Measurements from ENCODE around the gene MRPS16. TPM values are rescaled to one million over a fixed set of nuclear protein-coding genes. Genes with fewer than 3 reads are reported as not detected.
A peak's percentile ranks its signal among the peaks of the same experiment; 100 is the strongest.

Gene MRPS16
- 105 and 106 TPM in 2 replicates for total RNA-seq
- long read RNA-seq, transcript MRPS16-202 (3 exons, 2,634 nt), result major isoform, 19 of 28 reads
- long read RNA-seq, partial matches to known transcripts, result 0 of 28 reads
- long read RNA-seq, other reads (novel, unspliced or antisense), result 7 of 28 reads

DNA sequence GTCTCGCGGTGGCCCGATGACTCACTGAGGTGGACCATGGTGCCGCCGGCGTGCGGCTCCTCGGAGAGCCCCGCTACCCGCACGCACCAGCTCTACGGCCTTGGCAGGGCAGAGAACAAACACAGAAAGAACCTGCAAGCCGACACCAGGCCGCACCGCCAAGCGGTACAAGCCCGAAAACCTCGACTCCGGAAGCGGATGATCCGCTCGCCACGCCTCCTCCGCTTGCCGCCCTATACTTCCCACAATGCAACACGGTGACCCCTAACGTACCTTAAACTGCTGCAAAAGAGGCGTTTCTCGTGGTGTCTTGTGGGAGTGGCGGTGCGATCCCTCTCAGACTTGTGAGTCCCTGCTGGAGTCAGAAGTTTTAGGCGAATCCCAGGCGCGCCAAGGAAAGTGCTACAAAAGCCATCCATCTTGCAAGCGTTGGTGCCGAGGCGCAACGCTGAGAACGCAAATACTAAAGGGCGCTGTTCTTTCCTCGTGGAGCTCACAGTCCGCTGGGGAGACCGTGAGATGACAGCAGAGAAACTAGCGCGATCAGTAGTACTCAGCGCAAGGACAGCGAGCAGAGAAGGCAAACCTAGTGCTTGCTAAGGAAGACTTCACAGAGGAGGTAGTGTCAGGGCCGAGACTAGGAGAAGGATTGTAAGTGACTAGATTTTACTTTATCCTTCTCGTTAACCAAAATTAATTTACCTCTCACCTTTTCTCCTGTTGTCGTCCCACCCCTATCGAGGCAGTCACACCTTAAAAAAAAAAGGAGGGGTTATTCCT lies at the start of gene MRPS16:
TSS of gene MRPS16 (minus strand) at position 200 of the 780 bp plus-strand sequence. CDS start at position 38, 162 bp downstream.
- TF ChIP-seq, protein P1, sequence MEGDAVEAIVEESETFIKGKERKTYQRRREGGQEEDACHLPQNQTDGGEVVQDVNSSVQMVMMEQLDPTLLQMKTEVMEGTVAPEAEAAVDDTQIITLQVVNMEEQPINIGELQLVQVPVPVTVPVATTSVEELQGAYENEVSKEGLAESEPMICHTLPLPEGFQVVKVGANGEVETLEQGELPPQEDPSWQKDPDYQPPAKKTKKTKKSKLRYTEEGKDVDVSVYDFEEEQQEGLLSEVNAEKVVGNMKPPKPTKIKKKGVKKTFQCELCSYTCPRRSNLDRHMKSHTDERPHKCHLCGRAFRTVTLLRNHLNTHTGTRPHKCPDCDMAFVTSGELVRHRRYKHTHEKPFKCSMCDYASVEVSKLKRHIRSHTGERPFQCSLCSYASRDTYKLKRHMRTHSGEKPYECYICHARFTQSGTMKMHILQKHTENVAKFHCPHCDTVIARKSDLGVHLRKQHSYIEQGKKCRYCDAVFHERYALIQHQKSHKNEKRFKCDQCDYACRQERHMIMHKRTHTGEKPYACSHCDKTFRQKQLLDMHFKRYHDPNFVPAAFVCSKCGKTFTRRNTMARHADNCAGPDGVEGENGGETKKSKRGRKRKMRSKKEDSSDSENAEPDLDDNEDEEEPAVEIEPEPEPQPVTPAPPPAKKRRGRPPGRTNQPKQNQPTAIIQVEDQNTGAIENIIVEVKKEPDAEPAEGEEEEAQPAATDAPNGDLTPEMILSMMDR (conservative IDR thresholded peaks at IDR 0.05), result no peak
- no peaks in the 10 kb centered on the region for H3K9me3 Mint-ChIP-seq
- peak within 1 kb of the TSS; percentile 97 for H3K27ac Mint-ChIP-seq (ENCODE audit: unreplicated experiment)
- peak; percentile 86 for DNase-seq (ENCODE audit: low read depth, low spot score)
- H3K27me3 Mint-ChIP-seq (ENCODE audit: low read depth), result no peaks in the 10 kb centered on the region
- peak within 1 kb of the TSS; percentile 99 for H3K4me3 Mint-ChIP-seq
- H3K36me3 Mint-ChIP-seq (ENCODE audit: low read depth), result peaks cover 3% of the 10 kb centered on the region
- H3K4me1 Mint-ChIP-seq, result peaks cover 43% of the 10 kb centered on the region

DNA sequence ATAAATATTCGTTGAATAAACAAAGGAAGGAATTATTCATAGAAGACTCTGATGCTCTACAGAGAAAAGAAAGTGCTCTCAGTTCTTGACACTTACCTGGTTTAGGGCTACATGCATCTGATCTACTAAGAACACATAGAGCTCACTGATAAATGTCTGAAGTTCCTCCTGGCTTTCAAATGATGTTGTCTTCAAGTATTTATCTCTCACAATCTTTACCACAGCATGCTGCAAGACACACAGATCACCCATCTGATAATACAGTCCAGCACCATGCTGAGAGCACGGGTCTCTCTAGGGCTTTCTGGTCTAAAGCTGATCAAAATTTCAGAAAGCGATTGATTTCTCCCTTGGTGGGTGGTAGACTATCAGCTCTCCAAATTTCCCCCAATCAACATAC lies 44.5 kb upstream of the MRPS16 start:
- DNase-seq (ENCODE audit: low read depth, low spot score), result no peak
- no peaks in the 10 kb centered on the region for H3K9me3 Mint-ChIP-seq

DNA sequence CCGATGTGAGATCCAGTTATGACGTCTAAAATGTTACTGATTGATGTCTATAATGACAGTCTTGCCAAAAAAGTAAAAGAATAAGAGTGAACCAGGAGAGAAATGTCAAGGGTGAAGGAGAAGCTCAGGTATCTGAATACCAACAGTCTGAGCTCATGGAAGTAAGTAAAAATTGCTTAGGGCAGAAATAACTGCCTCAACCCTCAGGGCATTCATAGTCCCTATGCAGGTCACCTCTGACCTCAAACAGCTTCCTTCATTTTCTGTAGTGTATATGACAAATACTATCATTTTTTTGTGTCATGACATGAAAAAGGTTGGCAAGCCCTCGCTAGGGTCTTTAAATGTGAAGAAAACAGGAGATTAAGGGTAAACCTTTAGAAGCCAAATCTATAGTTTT lies 41.0 kb upstream of the MRPS16 start:
- Mint-ChIP-seq H3K27me3 (ENCODE audit: low read depth) (peaks cover 32% of the 10 kb centered on the region), H3K4me1 (no peaks in the 10 kb centered on the region), H3K4me3 (no peak overlapping the region), H3K36me3 (ENCODE audit: low read depth) (peaks cover 2% of the 10 kb centered on the region), H3K9me3 (no peaks in the 10 kb centered on the region), H3K27ac (ENCODE audit: unreplicated experiment) (no peak overlapping the region)
- no peak for DNase-seq (ENCODE audit: low read depth, low spot score)
- TF ChIP-seq, protein P1 (conservative IDR thresholded peaks at IDR 0.05), result no peak

More for the DNA sequence above, 44.5 kb upstream of the MRPS16 start:
- Mint-ChIP-seq H3K4me1 (no peaks in the 10 kb centered on the region), H3K4me3 (no peak overlapping the region), H3K27me3 (ENCODE audit: low read depth) (peaks cover 32% of the 10 kb centered on the region), H3K36me3 (ENCODE audit: low read depth) (no peaks in the 10 kb centered on the region), H3K27ac (ENCODE audit: unreplicated experiment) (no peak overlapping the region)
- TF ChIP-seq, protein P1 (conservative IDR thresholded peaks at IDR 0.05), result no peak

DNA sequence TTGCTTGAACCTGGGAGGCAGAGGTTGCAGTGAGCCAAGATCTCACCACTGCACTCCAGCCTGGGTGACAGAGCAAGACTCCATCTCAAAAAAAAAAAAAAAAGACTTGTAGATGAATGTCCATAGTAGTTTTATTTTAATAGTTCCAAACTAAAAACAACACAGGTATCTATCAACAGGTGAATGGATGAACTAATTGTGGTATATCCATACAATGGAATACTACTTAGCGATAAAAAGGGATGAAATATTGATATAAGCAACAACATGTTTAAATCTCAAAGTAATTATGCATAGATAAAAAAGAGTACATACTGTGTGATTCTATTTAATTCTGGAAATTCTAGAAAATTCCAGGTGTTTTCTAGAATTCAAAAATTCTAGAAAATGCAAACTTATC lies 37.5 kb upstream of the MRPS16 start:
- TF ChIP-seq, protein P1 (conservative IDR thresholded peaks at IDR 0.05), result no peak
- Mint-ChIP-seq H3K27ac (ENCODE audit: unreplicated experiment) (no peak overlapping the region), H3K36me3 (ENCODE audit: low read depth) (peaks cover 2% of the 10 kb centered on the region), H3K4me3 (no peak overlapping the region), H3K27me3 (ENCODE audit: low read depth) (peaks cover 12% of the 10 kb centered on the region), H3K4me1 (no peaks in the 10 kb centered on the region), H3K9me3 (no peaks in the 10 kb centered on the region)
- DNase-seq (ENCODE audit: low read depth, low spot score), result no peak

DNA sequence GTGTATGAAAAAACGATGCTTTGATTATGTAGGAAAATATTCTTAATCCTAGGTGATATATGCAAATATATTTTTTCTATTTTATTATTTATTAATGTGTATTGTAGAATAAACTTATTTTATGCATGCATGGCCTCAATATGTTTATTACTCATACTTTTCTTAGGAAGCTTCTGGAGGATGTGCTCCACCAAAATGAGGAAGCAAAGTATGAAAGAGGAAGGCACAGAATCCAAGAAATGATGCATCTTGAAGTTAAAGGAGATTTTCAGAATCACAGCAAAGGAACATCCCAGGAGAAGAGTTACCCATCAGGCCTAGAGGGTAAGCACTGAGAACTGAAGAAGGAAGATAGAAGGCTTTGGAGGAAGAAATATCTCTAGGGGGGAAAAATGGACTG lies 35.0 kb upstream of the MRPS16 start:
- DNase-seq (ENCODE audit: low read depth, low spot score), result no peak
- H3K9me3 Mint-ChIP-seq, result no peaks in the 10 kb centered on the region
- TF ChIP-seq, protein P1 (conservative IDR thresholded peaks at IDR 0.05), result no peak
- H3K27ac Mint-ChIP-seq (ENCODE audit: unreplicated experiment), result no peak overlapping the region
- no peaks in the 10 kb centered on the region for H3K27me3 Mint-ChIP-seq (ENCODE audit: low read depth)
- no peaks in the 10 kb centered on the region for H3K4me1 Mint-ChIP-seq
- H3K36me3 Mint-ChIP-seq (ENCODE audit: low read depth), result peaks cover 2% of the 10 kb centered on the region
- no peak overlapping the region for H3K4me3 Mint-ChIP-seq

Measured in neural crest cell (in vitro differentiated cells).